LNCAP (cell line): ENCODE measurements around the gene KAZALD1.

Experiments
- TF ChIP-seq, protein P1 (sequence below): fragments of 450-650 bp; IDR thresholded peaks from 2 replicates; pipeline ENCODE4 v1.5.1; 2017; ENCODE audit warnings: mild to moderate bottlenecking

KAZALD1 gene

DNA sequence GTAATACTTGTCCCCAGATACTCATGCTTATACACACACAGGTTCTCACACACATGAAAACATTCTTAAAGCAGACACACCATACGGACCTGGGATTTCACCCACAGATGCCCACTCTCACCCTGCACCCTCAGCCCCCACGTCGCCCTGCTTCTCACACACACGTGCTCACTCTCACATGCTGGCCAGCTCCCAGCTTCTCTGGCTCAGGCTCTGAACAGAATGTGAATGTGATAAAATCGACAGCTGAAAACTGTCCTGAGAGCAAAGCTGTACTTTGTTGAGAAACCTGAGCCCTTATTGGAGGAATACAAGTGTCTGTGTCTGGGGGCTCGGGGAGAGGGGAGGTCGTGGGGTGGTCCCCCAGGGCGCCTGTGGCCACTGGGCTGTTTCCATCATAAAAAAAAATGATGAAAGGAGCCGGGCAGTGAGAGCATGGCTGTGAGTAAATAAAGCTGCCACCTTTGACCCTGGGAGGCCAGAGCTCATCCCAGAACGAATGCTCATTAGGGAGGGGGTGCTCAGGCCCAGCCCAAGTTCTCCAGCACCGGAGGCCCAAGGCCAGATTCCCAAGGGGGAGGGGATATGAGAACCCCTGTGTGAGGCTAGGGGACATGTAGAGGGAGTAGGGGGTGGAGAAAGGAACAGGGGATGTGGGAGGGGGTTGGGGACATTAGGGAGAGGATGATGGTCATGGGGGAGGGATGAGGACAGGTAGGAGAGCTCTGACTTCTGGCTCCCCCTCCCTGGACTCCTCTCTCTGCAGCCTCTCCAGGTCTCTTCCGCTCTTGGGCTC lies 51.2 kb downstream of the KAZALD1 start:
- TF ChIP-seq, protein P1, sequence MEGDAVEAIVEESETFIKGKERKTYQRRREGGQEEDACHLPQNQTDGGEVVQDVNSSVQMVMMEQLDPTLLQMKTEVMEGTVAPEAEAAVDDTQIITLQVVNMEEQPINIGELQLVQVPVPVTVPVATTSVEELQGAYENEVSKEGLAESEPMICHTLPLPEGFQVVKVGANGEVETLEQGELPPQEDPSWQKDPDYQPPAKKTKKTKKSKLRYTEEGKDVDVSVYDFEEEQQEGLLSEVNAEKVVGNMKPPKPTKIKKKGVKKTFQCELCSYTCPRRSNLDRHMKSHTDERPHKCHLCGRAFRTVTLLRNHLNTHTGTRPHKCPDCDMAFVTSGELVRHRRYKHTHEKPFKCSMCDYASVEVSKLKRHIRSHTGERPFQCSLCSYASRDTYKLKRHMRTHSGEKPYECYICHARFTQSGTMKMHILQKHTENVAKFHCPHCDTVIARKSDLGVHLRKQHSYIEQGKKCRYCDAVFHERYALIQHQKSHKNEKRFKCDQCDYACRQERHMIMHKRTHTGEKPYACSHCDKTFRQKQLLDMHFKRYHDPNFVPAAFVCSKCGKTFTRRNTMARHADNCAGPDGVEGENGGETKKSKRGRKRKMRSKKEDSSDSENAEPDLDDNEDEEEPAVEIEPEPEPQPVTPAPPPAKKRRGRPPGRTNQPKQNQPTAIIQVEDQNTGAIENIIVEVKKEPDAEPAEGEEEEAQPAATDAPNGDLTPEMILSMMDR = no peak

DNA sequence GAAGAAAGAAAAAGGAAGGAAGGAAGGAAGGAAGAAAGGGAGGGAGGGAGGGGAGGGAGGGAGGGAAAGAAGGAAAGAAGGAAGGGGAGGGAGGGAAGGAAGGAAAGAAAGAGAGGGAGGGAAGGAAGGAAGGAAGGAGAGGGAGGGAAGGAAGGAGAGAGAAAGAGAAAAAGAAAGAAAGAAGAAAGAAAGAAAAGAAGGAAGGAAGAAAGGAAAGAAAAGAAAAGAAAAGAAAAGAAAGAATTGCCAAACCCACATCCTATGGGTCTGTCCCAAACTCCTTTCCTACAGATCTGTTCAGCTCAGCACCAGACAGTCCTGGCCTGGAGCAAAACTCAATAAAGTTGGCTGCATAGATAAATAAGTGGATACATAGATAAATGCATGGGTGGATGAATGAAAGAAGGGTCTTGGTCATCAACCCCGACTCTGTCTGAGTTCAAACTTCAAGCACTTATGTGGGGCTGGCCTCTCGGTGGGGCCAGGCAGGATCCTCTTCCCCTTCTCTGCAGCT lies 52.2 kb downstream of the KAZALD1 start:
- TF ChIP-seq, protein P1 = no peak

DNA sequence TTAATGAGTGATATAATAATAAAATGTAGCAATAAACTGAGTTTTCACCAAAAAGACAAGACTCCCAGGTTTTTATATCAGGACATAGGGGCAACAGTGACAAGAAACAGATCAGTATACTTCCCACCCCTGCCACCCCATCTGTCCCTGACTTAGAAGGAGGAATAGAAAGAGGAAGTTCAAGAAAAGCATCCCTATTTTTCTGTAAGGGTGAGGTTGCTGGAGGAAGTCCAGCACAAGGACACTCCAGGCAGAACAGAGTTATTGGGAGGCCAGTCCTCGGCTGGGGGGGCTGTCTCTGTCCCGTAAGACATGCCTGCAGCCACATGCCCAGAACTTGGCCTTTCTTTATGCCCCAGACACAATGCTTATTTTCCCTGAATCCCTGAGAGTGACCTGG lies 52.9 kb downstream of the KAZALD1 start:
- TF ChIP-seq, protein P1 = no peak
